Right forelimb (tissue), 1 donor: Measurements from ENCODE around the gene FNBP1L.

ENCODE experiments used
- DNase-seq: peaks from one replicate; pipeline ENCODE4 v3.0.0-alpha.2; 2018

FNBP1L gene

GRCh38 chr1:93495911-93496310, 48.0 kb downstream of the FNBP1L start:
- DNase-seq: no peak

DNA sequence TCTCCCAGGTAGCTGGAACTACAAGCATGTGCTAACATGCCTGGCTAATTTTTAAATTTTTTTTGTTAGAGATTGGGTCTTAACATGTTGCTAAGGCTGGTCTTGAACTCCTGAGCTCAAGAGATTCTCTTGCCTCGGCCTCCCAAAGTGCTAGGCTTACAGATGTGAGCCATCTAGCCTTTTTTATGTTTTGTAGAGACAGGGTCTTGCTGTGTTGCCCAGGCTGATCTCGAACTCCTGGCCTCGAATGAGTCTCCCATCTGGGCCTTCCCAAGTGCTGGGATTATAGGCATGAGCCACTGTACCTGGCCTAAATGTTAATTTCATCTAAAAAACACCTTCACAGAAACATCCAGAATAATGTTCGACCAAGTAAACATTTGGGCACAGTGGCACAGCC, 48.6 kb downstream of the FNBP1L start:
- no peak for DNase-seq

DNA sequence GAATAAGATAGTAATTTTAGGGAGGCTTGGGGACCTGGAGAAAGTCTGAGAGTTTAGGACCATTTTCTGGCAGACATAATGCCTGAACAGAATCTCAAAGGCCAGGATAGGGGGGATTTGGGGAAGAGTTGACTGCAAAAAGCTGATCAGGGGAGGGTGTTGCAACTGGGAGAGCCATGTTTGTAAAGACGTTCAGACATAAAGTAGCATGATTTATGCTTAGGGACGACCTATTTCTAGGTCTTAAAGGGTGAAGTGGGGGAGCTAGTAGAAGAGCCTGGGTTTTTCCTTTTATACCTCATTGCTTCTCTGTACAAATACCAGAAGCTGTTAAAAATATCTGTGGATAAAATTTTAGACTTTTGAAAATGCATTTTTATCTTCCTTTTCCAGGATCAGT, 51.2 kb downstream of the FNBP1L start:
- no peak for DNase-seq

DNA sequence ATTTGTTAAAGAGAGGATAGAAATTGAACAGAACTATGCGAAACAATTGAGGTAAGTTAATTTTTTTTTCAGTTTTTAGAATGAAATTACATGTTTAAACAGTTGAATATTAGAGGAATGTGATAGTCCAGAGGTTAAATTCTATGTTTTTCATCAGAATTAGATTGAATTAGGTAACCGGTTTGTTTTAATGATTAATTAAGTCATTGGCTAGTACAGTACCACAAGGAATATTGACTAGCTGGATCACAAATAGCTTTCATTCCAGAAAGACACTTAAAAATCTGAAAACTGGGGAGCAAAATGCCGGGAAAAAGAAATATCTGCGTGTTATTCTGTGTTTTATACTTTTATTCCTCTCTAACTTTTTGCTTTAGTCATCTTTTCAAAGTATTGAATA, 51.6 kb downstream of the FNBP1L start:
- DNase-seq: no peak

- no peak for DNase-seq
Measured at GRCh38 chr1:93500275-93500674, 52.4 kb downstream of the FNBP1L start.

DNA sequence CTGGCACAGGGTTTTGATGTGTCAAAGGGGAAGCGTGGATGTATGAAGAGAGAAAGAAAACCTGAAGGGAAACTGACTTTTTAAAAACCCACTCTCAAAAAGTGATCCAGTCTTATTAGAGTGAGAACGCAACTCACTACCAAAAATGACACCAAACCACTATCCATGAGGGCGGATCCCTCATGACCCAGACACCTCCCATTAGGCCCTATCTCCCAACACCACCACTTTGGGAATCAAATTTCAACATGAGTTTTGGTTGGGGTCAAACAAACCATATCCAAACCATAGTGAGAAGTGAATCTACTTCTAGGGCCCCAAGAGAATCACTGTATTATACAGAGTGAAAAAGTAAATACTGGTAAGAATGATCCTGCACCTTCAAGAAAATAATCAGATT, 53.5 kb downstream of the FNBP1L start:
- DNase-seq: no peak

DNA sequence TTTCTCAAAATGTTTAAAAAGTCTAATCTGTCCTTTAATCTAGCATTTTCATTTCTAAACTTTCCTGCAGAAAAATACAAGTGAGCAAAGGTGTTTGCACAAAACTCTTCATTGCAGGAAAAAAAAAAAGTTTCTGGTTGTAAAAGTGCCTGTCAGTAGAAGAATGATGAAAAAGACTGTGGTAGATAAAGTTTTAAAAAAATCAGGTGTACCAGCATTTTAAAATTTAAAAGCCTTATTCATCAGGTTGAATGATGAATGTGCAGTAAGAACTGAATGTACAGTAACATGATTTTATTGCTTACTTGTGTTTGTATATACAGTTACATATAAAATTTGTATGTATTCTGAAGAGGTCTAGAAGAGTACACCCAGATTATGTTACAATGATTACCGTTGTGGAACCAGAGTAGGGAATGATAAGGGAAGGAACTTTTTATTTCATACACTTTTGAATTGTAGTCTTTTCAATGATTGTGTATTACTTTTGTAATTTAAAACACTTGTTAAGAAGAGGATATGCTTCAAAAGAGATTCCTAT, 54.0 kb downstream of the FNBP1L start:
- no peak for DNase-seq

DNA sequence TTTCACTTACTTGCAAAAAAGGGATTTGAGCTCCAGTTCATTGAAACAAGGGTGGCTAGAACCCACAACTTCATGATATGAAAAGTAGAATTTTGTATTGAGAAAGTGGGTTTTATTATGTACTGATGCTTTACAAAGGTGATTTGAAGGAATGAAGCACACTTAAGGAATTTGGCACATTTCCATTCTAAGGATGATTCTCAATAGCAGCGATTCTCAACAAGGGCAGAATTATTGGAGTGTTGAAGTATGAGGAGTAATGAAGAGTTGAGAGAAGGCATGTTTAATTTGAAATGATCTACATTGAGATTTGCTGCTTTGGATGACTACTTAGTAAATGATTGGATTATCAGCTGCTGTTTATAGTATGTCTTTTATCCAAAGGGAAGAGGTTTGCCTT, 54.7 kb downstream of the FNBP1L start:
- DNase-seq: no peak

- DNase-seq: no peak
Measured at GRCh38 chr1:93503163-93503562, 55.2 kb downstream of the FNBP1L start.

- no peak for DNase-seq
Measured at GRCh38 chr1:93503816-93504215, 55.9 kb downstream of the FNBP1L start.

- DNase-seq: no peak
Measured at GRCh38 chr1:93504247-93505033, 56.5 kb downstream of the FNBP1L start.

DNA sequence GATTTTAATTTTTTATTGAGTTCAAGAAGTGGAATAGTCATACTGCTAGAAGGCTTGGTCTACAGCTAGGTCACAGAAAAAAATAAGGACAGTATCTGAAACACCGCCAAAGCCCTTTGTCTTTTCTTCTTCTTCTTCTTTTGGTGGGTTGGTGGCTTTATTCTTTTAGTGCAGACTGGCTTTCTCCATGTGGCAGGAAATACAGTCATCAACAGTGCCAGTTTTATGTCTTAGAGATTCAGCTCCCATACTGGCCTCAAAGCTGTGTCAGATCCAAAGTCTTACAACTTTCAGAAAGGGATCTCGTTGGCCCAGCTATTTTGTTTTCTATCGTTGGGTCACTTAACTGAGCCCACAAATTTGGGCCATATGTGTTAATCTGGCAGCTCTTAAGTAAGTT, 58.2 kb downstream of the FNBP1L start:
- DNase-seq: no peak

GRCh38 chr1:93516164-93516563, 68.2 kb downstream of the FNBP1L start:
- DNase-seq: no peak

GRCh38 chr1:93518516-93518915, 70.6 kb downstream of the FNBP1L start:
- DNase-seq: no peak

GRCh38 chr1:93519199-93519829, 71.4 kb downstream of the FNBP1L start:
- no peak for DNase-seq

DNA sequence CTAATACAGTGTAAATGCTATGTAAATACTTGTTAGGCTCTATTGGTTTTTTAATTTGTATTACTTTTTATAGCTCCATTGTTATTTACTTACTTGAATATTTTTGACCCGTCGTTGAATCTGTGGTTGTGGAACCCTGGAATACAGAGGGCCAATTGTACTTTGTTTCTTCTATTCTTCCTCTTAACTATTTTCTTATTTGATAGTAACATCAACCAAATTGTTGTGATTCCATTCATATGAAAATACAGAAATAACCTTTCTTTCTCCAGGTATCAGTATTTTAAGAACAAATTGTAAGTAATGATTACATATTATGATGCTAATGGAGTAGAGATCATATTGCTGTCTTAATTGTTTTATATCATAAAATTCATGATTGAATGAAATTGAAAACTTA, 73.7 kb downstream of the FNBP1L start:
- DNase-seq: no peak

- no peak for DNase-seq
Measured at GRCh38 chr1:93522721-93523120, 74.8 kb downstream of the FNBP1L start.

GRCh38 chr1:93525431-93525830, 77.5 kb downstream of the FNBP1L start:
- no peak for DNase-seq

- no peak for DNase-seq
Measured at GRCh38 chr1:93526431-93526830, 78.5 kb downstream of the FNBP1L start.

- no peak for DNase-seq
Measured at GRCh38 chr1:93528412-93528811, 80.5 kb downstream of the FNBP1L start.

DNA sequence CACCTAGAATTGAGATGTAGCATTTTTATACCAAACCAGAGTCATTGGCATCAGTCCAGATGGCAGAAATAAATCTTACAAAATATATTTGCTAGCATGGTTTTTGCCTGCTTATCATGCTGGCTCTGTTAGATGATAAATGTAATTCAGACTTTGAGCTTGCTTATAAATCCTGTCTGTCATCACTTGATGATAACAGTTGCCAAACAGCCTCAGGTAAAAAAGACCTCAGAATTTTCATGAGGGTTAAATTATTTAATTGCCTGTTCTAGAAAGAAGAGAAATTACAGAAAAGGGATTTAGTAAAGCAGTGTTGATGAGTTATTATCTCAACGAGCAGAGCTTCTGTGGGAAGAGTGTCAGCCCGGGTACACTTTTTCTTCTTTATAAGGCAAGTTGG, 83.3 kb downstream of the FNBP1L start:
- DNase-seq: no peak

- no peak for DNase-seq
Measured at GRCh38 chr1:93532780-93533378, 85.0 kb downstream of the FNBP1L start.

DNA sequence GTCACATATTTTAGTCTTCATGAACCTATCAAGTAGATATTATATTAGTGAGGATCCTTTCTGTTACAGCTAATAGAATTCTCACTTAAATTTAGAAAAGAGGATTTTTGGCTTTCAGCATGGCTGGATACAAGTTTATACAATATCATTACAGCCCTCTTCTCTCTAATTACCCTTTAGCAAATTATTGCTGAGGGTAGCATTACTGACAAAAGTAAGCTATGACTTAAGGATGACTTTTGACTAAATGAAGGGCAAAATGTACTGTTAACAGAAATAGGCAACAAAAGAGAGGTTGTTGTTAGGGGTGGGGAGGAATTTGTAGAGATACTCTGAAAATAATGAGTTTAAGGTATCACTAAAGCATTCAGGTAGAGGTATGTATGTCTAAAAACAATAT, 85.8 kb downstream of the FNBP1L start:
- no peak for DNase-seq

DNA sequence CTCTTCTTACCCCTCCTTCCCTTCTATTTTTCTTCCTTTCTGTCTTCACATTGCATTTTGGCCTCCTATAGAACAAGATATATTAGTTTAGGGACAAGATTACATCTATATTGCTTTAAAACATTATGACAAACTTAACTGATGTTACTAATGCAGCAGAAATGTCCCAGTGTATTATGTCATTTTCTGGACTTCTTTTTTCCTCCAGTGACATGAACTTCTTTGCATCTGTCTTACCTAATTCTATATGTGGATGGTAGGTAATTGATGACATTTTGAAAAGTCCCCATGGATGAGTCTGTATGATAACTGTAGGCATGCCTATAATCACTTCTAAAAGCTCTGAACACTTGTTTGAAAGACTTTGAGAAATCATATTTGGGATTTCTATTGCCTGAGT, 89.5 kb downstream of the FNBP1L start:
- no peak for DNase-seq
